Measurements from ENCODE around the gene ZNF536.

DNA sequence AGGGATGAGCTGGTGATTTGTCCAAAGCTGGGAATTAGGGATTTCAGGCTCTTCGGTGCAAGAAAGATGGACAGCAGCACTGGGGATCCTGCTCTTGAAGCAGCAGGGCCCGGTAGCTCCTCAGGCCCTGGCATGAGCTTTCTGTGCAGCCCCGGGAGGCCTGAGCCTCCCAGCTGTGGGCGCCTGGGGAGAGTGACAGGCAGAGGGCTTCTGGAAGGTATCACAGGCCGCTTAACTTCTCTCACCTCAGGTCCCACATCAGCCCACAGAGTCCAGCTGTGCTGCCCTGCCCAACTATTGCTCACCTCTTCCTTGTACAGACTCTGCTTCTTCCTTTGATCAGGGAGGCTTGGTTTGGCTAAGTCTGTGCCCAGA lies 14.6 kb upstream of the ZNF536 start:
- TF ChIP-seq POLR2AphosphoS5 (IDR thresholded peaks at IDR 0.05; ENCODE audit: low read depth, low read length) (no peak), CTCF (IDR thresholded peaks at IDR 0.05) (no peak)
